DOHH2 (cell line): Measurements from ENCODE around the gene PIGR.

Source experiments
- EZH2phosphoT487 ChIP-seq: fragments of 200-600 bp; sonication (generic); IDR thresholded peaks from 2 replicates; pipeline ENCODE4 v1.6.1; 2017; ENCODE audit warnings: borderline replicate concordance, mild to moderate bottlenecking, antibody characterized with exemption, low read length, moderate library complexity, mixed read lengths
- TF ChIP-seq, protein P1 (sequence below): fragments of 200-600 bp; sonication (generic); IDR thresholded peaks from one replicate; pipeline ENCODE4 v1.5.1; 2014; ENCODE audit warnings: antibody characterized with exemption, mild to moderate bottlenecking, low read depth, low read length; ENCODE audit not compliant: poor library complexity, severe bottlenecking

DNA sequence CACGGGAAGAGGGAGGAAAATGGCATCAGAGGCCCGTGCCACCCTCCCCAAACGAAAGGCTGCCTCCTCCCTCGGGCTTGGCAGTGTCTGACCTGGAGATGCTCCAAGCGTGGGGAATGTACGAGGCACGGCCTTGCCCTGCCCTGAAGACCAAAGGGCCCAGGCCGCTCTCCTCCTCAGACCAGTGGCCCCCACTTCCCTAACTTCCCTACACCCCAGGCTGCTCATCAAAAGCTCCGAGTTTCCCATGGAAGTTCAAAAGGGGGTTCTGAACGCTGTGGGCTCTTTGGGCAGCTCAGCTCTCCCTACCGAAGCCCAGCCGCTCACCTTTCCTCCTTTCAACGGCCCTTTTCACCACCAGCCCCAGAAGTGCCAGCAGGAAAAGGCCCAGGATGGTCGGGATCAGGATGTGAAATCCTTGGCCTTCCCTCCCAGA, 36.4 kb downstream of the PIGR start:
- TF ChIP-seq, protein P1, sequence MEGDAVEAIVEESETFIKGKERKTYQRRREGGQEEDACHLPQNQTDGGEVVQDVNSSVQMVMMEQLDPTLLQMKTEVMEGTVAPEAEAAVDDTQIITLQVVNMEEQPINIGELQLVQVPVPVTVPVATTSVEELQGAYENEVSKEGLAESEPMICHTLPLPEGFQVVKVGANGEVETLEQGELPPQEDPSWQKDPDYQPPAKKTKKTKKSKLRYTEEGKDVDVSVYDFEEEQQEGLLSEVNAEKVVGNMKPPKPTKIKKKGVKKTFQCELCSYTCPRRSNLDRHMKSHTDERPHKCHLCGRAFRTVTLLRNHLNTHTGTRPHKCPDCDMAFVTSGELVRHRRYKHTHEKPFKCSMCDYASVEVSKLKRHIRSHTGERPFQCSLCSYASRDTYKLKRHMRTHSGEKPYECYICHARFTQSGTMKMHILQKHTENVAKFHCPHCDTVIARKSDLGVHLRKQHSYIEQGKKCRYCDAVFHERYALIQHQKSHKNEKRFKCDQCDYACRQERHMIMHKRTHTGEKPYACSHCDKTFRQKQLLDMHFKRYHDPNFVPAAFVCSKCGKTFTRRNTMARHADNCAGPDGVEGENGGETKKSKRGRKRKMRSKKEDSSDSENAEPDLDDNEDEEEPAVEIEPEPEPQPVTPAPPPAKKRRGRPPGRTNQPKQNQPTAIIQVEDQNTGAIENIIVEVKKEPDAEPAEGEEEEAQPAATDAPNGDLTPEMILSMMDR = no peak
- TF ChIP-seq EZH2phosphoT487 = no peak
